ENCODE data around the gene PSD2.

PSD2 gene

DNA sequence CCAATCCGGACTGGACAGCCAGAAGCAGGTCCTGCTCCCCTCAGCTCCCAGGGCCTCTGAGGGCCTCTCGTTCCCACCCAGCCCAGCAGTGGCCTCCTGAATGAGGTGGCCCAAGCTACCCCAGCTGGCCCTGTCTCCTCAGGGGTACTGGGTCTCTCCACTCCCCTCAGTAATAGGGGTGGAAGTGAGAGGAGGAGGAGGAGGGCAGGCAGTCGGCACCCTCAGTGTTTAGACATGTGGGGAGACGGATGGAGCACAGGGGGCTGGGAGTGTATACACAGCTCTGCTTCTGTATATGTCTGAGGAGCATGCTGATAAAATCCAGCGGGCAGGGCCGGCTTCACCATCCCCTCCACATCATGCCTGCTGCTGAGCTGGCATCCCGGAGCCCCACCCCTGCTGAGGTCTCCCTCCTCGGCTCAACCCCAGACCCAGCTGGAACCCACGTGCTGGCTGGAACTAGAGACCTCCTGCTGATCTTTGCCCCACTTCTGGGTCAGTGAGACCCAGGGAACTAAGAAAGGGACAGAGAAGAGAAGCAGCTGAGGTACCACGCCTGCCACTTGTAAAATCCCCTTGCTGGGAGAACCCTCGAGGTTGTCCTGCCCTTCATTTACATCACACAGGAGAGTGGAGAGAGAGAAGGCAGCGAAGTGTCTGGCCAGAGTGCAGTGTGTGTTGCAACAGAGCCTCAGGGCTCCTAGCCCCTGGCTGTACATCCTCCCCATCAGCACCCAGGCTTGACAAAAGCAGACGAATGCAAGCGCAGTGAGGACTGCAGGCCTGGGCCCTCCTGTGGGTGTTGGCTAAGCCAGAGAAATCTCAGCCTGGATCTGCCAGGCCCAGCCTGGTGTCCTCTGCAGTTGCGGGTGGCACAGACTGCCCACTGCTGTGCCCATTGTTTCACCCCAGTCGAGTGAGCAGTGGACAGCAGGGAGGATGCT lies 77.5 kb downstream of the PSD2 start:
- DNase-seq (ENCODE audit: low read depth in 2 of 2, low spot score in 1 of 2), result no peak

DNA sequence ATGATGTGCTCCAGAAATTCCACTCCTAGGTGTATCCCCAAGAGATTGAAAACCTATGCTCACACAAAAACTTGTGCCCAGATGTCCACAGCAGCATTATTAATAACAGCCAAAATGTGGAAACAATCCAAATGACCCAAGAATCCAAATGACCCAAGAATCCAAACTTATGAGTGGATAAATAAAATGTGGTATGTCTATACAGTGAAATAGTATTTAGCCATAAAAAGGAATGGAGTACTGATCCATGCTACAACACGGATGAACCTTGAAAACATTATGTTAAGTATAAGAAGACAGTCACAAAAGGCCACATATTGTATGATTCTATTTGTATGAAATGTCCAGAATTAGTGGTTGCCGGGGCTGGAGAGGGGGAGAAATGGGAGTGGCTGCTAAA lies 80.3 kb downstream of the PSD2 start:
- DNase-seq (ENCODE audit: low read depth in 2 of 2, low spot score in 1 of 2), result no peak

DNA sequence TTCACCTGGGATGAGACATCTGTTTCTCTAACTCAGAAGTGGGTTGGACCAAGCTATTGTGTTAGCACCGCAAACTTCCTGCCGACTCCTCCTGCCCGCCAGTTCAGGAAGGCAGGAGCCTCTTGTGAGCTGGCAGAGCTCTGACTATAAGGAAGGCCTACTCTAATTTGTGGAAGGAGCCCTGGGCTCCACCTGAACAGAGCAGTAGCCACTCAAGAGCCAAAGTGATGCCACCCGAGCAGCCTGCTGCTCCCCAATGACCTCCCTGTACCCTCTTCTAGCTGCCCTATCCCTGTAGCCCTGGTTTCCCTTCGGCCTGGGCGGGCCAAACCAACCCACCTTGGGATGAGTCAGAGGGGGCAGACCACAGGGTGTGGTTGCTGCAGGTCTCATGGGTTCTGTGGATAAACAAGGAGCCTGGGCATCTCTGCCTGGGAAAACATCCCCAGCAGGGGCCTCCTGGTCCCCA lies 81.6 kb downstream of the PSD2 start:
- no peak for DNase-seq (ENCODE audit: low read depth in 2 of 2, low spot score in 1 of 2)

DNA sequence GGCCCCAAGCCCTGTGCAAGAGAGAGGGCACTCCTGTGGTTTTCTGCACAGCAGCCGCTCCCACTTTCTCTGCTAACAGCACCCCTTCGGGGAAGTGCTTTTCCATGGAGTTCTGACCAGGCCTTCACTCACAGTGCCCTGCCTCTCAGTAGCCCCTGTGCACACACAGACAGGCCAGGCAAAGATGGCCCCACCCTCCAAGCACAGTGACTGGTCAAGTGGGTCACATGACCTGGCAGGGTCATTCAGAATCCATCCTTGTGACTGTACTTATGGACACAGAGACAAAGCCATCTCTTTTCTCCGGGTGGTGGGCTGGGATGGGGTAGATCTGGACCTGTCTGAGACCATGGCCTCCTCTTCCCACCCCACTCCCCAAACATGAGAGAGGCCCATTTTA lies 82.5 kb downstream of the PSD2 start:
- no peak for DNase-seq (ENCODE audit: low read depth in 2 of 2, low spot score in 1 of 2)

DNA sequence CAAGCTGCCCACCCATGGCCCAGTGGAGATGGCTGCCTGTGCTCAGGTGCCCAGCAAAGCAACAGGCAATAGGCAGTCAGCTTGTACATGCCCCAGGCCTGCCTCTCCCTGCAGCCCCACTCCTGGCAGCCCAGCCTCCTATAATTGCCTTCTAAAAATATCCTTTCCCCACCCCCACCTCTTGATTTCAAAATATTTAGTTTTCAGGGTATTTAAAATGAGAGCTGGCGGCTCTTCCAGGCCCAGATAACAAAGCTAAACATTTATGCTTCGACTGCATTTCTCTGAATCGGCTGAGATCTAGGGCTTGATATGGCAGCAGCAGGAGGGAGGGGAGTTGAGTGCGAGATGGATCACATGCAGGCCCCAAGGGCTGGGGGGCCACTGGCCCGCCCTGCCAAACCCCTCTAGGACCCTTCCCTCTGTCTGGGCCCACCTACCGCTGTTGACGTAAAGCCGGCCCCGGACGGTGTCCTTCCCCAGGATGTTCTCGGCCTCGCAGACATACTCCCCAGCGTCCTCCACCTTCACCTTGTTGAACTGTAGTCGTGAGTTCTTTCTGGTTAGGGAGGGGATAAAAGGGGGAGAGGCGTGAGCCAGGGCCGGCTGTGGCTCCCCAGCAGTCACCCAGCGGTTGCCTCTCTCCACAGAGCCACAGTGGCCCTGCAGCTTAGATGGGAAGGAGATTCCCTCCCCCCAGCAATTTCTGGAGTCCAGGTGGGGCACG lies 85.0 kb downstream of the PSD2 start:
- no peak for DNase-seq (ENCODE audit: low read depth in 2 of 2, low spot score in 1 of 2)

DNA sequence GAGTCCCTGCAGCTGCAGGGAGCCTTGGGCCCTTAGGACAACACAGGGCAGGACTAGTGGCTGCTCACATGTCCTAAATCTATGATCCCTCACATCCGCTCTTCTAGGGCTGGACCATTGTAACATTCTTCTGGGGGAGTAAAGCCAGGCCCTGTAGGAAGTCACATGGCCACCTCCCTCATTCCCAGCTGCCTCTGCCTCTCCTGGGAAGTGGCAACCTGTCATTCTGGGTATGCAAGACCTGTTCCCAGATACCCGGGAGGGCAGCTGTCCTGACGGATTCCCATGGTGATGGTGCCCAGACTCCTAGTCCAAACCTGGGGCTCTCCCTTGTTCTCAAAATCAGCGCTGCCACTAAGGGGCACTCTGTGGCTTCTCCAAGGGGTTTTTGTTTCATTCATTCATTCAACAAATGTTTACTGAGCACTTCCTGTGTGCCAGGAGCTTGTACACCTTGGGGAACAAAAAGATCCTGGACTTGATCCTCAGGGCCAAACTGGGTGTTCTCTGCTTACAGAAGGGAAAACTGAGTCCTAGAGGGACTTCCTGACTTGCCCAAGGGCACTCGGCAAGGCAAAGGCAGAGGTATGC lies 85.6 kb downstream of the PSD2 start:
- no peak for DNase-seq (ENCODE audit: low read depth in 2 of 2, low spot score in 1 of 2)

DNA sequence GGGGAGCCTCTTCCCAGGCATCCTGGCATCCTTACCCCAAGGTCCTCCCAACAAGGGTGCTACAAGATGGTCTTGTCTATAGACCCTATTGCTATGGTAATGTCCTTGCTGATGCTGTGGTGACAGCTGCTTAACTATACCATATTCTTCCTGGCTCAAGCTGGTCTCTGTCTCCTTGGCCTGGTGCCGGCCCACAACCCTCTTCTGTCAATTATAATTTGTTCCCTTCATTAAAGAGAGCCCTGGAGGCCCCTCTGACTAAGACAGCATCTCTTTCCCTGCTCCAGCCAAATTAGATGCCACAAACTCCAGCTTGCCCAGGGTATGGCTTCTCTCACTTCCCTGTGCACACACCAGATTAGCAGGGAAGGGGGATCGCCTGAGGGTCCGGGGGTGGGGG lies 86.7 kb downstream of the PSD2 start:
- DNase-seq (ENCODE audit: low read depth in 2 of 2, low spot score in 1 of 2), result no peak

DNA sequence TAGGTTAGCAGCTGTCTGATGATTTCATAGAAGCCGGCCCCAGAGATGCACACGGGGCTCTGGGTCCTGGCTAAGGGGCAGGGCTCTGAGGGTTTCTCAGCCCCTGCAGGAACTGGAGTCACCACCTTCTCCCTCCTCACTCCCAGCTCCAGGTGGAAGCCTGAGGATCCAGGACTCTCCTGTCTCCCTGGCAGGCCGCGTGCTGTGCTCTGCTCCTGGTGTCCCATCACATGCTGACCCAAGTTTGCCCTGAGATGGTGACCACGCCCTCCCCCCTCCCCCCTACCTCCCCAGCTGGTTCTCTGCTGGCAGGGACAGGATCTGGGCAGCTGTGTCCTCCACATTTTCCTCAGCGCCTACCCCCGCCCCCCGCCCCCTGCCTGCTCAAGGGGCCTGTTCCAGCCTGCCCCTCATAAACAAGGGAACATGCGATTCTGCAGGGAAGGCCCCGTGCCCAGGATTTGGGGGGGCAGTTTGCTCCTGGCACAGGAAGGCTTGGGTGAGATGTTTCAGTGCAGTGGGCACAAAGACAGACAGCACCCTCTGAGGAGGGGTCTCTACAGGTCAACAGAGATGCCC lies 87.4 kb downstream of the PSD2 start:
- no peak for DNase-seq (ENCODE audit: low read depth in 2 of 2, low spot score in 1 of 2)

DNA sequence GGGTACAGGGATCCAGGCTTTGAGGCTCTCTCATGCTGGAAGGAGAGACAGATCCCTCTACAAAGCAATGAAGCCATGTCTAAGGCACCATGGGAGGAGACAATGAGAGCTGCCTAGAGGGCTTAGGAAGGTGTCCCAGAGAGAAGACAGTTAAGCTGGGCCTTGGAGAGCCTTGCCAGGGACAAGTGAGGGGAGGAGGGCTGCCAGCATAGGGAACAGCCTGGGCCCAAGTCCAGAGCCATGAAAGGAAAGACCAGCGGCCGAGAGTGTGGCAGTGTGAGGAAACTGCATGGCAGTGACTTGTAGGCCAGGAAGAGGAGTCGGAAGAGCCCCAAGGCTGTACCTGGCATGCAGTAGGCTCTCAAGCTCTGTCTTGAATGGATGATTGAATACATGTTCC lies 88.5 kb downstream of the PSD2 start:
- no peak for DNase-seq (ENCODE audit: low read depth in 2 of 2, low spot score in 1 of 2)

DNA sequence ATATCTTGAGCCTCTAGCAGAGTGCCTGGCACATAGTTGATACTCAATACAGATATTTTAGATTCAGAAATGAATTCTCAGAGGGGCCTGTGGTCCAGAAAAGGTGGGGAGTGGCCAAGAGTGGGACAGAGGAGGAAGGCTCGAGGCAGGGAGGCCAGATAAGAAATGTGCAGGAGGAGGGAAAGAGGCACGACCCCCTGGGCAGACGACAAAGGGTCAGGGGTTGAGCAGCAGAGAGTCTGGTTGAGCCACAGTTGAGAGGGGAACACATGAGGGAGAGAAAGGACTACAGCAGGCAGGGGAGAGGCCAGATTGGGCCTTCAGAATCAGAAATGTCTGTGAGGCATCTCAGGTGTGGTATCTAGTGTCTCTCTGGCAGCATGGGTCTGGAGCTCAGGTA lies 89.1 kb downstream of the PSD2 start:
- no peak for DNase-seq (ENCODE audit: low read depth in 2 of 2, low spot score in 1 of 2)

DNA sequence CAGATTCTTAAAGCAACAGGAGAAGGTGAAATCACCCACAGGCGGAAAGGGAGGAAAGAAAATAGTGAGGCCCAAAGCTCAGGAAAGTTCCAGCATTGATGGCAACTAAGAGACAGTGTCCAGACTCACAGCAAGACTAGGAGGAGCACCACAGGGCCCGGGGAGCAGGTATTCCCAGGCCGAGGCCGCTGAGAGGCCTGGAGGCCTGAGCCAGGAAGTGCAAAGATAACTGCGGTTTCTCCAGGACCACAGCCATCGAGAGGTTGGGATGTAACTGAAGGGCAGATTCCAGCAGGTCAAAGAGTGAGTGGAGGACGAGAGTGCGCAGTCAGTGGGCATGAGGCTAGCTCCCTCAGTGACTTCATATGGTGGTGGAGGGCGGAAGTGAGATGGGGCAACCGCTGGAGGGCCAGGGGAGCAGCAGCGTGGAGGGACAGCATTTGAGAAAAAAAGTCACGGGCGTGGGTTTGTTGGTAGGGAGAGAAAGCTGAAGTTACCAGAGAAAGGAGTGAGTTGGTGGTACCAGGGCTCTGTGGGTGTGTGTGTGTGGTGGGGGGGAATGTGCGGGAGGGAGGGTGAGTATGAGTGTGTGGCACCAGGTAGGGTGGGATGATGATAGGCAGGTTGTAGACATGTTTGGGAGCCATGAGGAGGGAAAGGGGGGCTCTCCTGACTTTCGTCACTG lies 89.7 kb downstream of the PSD2 start:
- no peak for DNase-seq (ENCODE audit: low read depth in 2 of 2, low spot score in 1 of 2)

DNA sequence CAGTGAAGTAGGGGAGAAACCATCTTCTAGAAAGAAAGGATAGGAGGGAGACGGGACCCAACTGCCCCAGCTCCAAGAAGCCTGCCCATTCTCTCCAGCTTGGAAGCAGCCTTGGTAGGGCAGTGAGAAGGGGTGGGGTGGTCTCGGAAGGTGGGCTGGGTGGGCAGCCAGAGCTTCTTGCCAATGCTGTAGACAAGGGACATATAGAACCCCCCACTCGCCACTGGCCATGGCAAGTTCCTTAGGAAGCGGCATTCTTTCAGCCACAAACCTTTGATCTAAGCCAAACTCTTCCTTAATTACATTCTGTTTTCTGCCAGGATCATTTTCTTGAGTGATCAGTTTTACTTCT lies 90.2 kb downstream of the PSD2 start:
- DNase-seq (ENCODE audit: low read depth in 2 of 2, low spot score in 1 of 2), result no peak

DNA sequence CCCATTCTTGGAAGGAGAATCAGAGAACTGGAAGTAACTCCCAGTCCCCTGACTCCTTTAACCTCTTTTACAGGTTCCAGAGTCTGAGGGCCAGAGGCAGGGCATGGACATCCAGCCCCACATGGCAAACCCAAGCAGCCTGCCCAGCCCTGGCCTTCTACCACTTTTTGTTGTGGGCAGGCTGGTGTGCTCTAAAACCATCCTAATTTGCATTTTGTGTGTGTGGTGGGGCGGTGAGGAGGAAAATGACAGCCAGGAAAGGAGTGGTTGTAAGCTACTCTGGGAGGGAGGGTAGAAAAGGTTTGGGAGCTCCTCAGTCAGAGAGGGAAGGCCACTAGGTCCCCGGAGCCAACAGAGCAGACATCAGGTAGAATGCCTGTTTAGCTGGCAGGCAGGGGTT lies 90.6 kb downstream of the PSD2 start:
- no peak for DNase-seq (ENCODE audit: low read depth in 2 of 2, low spot score in 1 of 2)

DNA sequence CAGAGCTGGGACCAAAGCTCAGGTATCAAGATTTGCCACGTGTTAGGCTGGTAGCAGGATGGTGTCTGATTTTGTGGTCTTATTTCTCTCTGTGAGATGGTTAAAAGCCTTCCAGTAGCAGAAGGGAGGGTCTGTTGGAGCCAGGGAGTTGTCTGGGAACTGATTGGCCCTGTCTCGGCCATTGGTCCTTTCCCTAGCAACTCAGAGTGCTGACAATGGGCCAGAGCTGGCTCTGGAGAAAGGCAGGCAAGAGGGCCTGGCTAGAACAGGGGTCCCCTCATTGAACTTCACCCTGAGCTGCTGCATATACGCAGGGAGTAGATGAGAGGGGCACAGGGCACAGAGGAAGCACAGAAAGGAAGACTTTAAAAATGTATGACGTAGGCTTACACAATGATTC lies 92.8 kb downstream of the PSD2 start:
- no peak for DNase-seq (ENCODE audit: low read depth in 2 of 2, low spot score in 1 of 2)

DNA sequence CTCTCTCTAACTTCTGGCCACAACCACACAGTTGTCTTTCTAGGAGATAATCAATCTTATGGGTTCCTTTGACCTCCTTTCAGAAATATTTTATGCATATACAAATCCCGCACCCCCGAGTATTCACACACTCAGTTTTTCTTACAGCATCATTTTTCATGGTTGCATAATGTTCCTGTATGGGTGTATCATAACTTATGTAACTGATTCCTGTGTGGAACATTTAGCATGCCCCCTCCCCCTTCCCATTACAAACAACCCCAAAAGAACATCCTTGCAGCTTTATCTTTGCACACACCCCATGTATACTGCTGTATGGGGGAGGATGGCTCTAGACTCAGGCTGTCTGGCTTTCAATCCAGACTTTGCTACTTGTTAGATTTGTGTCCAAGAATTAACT lies 93.8 kb downstream of the PSD2 start:
- no peak for DNase-seq (ENCODE audit: low read depth in 2 of 2, low spot score in 1 of 2)

DNA sequence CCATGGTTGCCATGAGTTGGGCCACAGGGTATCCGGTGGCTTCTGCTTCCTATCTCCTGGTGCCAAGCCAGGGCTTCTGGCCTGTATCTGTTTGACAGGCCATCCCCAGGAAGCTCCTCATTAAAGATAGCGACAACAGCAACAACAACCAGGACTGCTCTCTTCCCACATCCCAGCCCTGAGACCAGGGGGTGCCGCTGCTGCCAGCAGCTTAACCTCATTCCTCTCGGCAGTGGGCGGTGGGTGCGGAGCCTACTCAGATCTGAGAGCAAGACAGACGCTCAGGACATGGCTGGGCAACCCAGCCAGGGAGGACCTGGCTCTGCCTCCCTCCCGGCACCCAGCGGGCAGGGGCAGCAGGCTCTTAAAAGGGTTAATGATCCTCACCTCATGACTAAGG lies 98.3 kb downstream of the PSD2 start:
- no peak for DNase-seq (ENCODE audit: low read depth in 2 of 2, low spot score in 1 of 2)

Measured in stimulated activated CD8-positive, alpha-beta memory T cell treated with anti-CD3 and anti-CD28 coated beads, Interleukin-4, amount 100 ng/mL, for 1 hour (primary cell).